Mesenteric fat pad (tissue), 1 donor: ENCODE data around the gene WNT9A. TPM values are rescaled to one million over a fixed set of nuclear protein-coding genes. Genes with fewer than 3 reads are reported as not detected.
A peak's percentile ranks its signal among the peaks of the same experiment; 100 is the strongest.

Source experiments
- DNase-seq: peaks from one replicate; pipeline ENCODE4 v3.0.0-alpha.2; 2020; ENCODE audit warnings: low spot score
- total RNA-seq: library from RNA; stranded (reverse); fragmentation: NEBNext Ultra II Directional; extraction: Animal tissue kit (Norgen Biotek cat#: 25700); gene quantifications from one replicate; pipeline ENCODE4 v1.2.1, GENCODE V29; 2021
- donor health status: DM: yes; HTN: yes; CAD: no.

WNT9A gene
- total RNA-seq, 1 donor from 2014 or later = 1.3 TPM

DNA sequence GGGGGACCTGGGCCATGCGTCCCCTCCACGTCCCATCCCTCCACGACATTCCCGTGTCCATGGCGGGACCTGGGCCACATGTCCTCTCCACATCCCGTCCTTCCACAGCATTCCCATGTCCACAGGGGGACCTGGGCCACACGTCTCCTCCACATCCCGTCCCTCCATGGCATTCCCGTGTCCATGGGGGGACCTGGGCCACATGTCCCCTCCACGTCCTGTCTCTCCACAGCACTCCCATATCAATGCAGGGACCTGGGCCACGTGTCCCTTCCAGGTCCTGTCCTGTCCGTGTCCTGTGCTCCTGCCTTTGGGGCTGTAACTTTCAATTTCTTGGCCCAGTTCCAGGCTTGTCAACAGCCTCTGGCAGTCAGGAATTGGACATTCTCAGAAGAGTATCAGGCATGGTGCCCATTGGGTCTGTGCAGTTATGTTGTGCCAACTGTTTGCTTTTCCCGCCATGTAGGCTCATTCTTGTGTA lies 47.1 kb downstream of the WNT9A start:
- peak; percentile 41 for DNase-seq

GRCh38 chr1:227899820-227900449 lies 47.8 kb downstream of the WNT9A start:
- DNase-seq = peak; percentile 81

DNA sequence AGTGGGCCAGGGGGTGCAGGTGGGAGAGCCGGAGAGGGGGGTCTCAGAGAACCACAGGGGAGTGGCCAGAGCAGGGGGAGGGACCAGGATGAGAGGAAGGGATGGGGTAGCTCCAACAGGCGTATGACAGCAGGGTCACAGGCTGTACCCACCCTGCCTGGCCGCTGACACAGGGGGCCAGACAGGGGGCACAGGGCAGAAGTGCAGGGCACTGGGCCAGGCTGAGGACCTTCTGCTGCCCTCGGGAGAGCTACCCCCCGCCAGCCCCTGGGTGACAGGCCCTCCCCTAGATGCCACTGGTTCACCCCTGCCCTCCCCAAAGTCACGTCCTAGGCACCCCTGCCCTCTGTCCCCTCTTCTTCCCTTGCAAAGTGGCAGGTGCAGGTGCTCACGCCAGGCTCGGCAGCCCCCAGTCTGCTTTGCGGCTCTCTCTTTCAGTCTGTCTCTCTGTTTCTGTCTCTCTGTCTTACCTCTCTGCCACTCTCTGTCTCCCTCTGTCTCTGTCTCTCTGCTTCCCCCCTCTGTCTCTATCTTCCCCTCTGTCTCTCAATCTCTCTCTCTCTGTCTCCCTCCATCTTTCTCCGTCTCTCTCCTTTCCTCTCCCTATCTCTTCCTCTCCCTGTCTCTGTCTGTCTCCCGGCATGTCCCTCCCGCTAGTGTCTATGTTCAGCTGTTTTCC lies 48.5 kb downstream of the WNT9A start:
- DNase-seq = no peak

DNA sequence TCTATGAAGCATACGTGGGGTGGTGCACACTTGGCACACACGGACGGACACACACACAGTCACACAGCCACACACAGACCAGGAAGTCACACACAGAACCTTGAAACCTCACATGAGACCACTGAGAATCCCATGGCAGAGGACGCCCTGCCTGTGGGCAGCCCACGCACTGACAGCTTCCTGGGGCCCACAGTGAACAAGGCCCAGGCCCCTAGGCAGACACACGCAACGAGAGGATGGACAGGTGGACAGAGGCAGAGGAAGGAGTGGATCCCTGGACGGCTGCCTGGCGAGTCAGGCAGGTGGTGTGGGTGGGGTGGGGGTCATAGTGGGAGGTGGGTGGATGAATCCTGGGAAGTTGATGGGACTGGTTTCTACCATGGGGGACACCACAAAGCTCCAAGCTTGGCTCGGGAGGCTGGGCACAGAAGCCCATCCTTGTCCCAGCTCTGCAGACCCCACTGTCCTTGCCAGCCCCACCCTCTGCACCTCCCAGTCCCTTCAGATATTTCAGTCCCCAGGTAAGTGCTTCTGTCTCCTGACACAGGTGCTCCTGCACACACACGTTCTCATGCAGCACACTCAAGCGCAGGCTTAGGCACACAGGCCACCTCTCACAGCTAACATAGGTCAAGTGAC lies 49.1 kb downstream of the WNT9A start:
- DNase-seq = peak; percentile 69

DNA sequence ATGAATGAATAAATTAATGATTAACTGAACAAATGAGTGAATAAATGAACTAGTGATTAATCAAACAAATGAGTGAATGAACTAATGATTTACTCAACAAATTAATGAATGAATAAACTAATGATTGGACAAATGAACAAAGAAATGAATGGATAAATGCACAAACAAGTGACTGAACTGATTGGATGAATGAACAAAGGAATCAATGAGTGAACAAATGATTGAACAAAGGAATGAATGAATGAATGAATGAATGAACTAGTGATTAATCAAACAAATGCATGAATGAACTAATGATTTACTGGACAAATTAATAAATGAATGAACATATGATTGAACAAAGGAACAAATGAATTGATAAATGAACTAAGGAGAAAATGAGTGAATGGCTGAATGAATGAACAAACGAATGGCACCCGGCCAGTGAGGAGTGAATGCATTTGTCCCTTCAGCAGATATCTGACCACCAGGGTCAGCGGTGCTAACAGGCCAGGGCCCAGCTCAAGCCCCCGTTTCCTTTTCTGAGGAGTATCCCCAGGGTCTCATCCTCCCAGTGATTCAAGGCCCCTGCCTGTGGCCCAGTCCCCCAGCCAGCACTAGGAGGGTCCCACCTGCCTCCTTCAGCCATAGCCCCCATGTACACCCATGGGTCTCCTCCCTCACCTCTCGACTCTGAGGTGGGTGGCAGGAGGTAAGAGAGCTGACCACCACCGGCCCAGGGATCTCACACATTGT lies 49.9 kb downstream of the WNT9A start:
- DNase-seq = no peak

GRCh38 chr1:227896710-227897655 lies 50.7 kb downstream of the WNT9A start:
- peak; percentile 85 for DNase-seq

DNA sequence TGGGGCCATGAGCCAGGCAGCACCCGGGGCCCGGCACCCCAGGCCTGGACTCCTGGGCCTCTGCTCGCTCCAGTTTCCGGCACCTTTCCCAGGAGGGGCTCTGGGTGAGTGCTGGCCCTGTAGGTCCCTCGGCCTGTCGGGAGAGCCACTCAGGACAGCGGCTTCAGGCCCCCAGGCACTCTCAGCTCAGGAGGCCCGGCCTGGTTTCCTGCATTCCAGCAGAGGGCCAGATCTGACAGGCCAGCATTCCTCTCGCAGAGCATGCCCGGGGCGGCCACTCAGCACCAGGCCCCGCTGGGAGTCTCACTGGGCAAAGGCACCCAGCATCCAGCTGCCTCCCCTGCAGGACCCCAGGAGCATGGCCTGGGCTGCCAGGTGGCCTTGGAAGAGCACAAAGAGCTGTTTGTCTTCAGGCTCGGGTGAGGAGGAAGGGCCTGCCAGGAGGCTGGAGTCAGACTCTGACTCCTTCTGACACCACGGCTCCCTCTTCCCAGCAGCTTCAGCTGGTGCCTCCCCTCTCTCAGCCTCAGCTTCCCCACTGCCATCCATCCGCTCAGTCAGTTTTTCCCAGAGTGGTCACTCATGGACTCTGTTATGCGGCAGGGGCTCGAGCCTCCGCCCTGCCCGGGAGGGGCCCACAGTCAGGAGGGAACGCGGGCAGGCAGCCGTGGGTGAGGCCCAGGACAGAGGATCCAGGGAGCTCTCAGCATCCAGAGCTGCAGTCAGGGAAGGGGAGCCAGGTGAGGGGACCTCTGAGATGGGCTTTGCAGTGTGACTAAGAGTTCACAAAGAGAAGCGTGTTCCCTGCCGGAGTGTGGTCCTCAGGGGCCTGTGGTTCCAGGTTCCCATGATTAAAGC lies 51.7 kb downstream of the WNT9A start:
- DNase-seq = peak; percentile 88

DNA sequence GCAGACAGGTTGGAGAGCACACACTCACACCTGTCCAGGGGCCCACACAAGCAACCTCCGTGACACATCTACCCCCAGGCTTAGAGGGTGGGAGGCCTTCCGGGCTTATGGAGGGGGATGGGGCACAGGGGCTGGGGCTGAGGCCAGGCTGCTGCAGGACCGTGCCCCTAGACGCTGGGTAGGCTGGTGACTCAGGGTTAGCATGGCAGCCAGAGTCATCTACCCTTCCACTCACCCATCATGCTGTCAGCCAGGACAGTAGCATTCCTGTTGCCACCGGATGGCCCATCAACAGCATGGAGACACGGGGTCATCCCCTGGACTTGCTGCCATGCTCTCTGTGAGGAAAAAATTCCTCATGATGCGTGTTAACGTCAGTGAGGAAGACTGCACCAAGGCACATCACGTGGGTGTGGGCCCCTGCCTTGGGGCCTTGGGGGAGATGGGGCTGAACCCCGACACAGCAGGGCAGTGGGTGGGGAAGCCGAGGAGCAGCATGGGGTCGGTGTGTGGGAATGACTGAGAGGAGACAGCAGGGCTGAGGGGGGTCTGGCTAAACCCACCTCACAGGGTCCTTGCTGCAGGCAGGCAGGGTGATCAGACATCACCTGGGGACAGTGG lies 52.8 kb downstream of the WNT9A start:
- DNase-seq = peak; percentile 62

- DNase-seq = peak; percentile 73
Measured at GRCh38 chr1:227893949-227894721, 53.6 kb downstream of the WNT9A start.

DNA sequence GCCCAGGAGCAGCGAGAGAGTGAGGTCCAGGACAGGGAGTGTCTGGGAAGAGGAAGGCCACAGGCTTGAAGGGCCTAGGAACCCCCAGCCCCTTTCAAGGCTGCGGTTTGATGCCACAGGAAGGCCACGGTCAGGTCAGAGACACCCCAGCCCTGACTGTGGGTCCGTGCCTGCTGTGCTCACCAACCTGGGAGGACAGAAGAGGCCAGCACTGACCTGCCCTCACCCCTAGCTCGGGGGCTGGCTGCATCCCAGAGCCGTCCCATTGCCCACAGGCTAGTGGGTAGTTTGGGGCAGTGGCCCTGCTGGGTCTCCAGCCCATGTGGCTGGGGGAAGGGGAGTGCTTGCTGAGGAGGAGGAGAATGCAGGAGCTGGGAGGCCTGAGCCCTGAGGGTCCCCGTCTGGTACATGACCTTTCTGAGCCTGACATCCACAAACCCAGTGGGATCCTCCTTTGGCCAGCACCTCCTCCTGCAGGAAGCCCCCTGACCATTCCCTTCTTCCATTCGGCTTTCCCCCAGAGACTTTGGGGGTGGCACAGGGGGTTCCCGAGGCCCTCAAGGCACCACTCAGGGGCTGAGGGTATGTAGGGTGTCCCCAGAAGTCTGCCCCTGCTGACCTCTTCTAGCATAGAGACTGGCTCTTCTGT lies 54.3 kb downstream of the WNT9A start:
- DNase-seq = peak; percentile 69

- peak; percentile 87 for DNase-seq
Measured at GRCh38 chr1:227892489-227893299, 55.0 kb downstream of the WNT9A start.

GRCh38 chr1:227891955-227892488 lies 55.7 kb downstream of the WNT9A start:
- peak; percentile 45 for DNase-seq

DNA sequence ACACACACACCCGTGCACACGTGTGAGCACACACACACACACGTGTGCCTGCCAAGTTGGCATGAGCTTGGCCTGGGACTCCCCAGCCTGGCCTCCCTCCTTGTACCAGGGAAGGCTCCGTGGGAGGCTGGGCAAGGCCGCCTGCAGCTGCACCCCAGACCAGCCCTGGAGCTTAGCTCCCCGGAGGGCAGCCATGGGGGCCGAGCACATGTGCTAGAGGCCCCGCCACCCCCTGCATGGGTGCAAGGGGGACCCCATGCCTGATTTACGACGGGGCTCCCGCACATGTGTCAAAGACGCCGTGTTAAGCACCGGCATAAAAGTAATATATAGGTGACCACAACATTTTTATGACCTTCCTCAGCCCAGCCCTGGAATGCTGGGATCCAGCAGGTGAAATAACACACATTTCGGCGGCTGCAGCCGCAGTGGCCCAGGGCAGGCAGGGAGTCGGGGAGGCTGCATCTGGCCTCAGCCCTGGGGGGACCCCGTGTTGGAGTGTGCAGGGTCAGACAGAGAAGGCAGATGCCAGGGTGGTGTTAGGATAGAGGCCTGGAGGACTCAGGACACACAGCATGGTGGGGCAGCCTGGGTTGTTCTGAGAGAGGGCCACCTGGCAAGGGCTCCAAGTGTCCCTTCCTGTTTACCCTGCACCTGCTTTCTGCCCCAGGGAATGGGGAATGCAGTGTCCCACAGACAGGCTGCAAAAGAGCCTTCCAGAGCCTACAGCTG lies 56.3 kb downstream of the WNT9A start:
- DNase-seq = peak; percentile 84

- DNase-seq = peak; percentile 87
Measured at GRCh38 chr1:227890451-227891222, 57.1 kb downstream of the WNT9A start.

- peak; percentile 85 for DNase-seq
Measured at GRCh38 chr1:227889863-227890405, 57.8 kb downstream of the WNT9A start.
